ENCODE measurements around the gene TMEM245.
"Not testable (repeated sequence)": the region's sequence is repeated elsewhere in the genome, so short reads cannot be mapped to it uniquely, and the experiment has no call there.

TMEM245 gene

DNA sequence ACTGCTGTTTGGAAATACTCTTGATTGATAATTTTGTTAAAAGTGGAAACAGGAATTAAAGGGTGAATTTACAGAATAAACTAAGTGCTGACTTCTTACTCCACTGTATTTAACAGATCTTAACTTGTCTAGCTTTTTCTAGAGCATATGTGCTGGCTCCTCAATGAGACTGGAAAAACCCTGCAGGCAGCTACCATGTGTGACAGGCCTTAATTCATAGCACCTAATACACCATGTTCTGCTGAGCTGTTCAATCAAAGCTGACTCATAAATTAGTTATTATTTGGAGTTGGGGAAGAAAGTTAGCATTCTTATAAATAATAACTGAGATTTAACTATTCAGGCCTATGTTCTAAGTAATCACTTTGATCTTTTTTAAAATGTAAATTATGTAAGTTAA is 135.9 kb downstream of the TMEM245 start:
- H3K27ac ChIP-seq: no peak overlapping the region
- H3K4me3 ChIP-seq (ENCODE audit: low read depth in 1 of 2, low read length in 1 of 2): no peak overlapping the region
- TF ChIP-seq CTCF (IDR thresholded peaks at IDR 0.05): no peak
- peaks cover 15% of the 10 kb centered on the region for H3K36me3 ChIP-seq
- H3K9me3 ChIP-seq: no peaks in the 10 kb centered on the region
- no peaks in the 10 kb centered on the region for H3K27me3 ChIP-seq
- no peaks in the 10 kb centered on the region for H3K4me1 ChIP-seq (ENCODE audit: control insufficient read depth in 1 of 2, insufficient read depth in 1 of 2, low read depth in 1 of 2, low read length in 1 of 2)

- H3K4me3 ChIP-seq (ENCODE audit: low read depth in 1 of 2, low read length in 1 of 2): no peak overlapping the region
- peaks cover 15% of the 10 kb centered on the region for H3K36me3 ChIP-seq
- H3K9me3 ChIP-seq: no peaks in the 10 kb centered on the region
- H3K4me1 ChIP-seq (ENCODE audit: control insufficient read depth in 1 of 2, insufficient read depth in 1 of 2, low read depth in 1 of 2, low read length in 1 of 2): no peaks in the 10 kb centered on the region
- H3K27me3 ChIP-seq: no peaks in the 10 kb centered on the region
- no peak overlapping the region for H3K27ac ChIP-seq
- no peak for TF ChIP-seq CTCF (IDR thresholded peaks at IDR 0.05)
Observed at GRCh38 chr9:108980893-108981292, 138.9 kb downstream of the TMEM245 start.

- TF ChIP-seq CTCF (IDR thresholded peaks at IDR 0.05): no peak
- H3K36me3 ChIP-seq: peaks cover 11% of the 10 kb centered on the region
Observed at GRCh38 chr9:108978205-108978604, 141.5 kb downstream of the TMEM245 start.

DNA sequence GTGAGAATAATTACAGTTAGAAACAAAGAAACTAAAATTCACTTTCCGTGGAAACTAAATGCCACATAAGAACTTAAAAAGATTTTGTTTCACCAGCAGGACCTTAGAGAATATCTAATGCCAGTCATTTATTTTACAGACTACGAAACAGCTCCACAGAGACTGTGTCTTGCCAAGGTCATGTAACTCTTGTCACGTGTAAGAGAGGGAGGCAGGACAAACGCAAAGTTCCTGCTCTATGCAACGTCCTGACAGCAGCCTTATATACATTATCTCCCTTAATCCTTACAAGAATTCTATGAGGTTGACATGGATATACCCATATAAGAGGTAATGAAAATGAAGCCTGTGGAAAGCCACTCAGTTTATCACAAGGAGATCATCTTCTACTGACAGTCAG is 145.9 kb downstream of the TMEM245 start:
- Histone ChIP-seq H3K36me3 (no peaks in the 10 kb centered on the region), H3K4me1 (ENCODE audit: control insufficient read depth in 1 of 2, insufficient read depth in 1 of 2, low read depth in 1 of 2, low read length in 1 of 2) (no peaks in the 10 kb centered on the region), H3K9me3 (no peaks in the 10 kb centered on the region), H3K27me3 (no peaks in the 10 kb centered on the region), H3K4me3 (ENCODE audit: low read depth in 1 of 2, low read length in 1 of 2) (no peak overlapping the region), H3K27ac (no peak overlapping the region)
- no peak for TF ChIP-seq CTCF (IDR thresholded peaks at IDR 0.05)

More at GRCh38 chr9:108978205-108978604, 141.5 kb downstream of the TMEM245 start:
- Histone ChIP-seq H3K4me3 (ENCODE audit: low read depth in 1 of 2, low read length in 1 of 2) (no peak overlapping the region), H3K9me3 (no peaks in the 10 kb centered on the region), H3K4me1 (ENCODE audit: control insufficient read depth in 1 of 2, insufficient read depth in 1 of 2, low read depth in 1 of 2, low read length in 1 of 2) (no peaks in the 10 kb centered on the region), H3K27ac (no peak overlapping the region), H3K27me3 (no peaks in the 10 kb centered on the region)

DNA sequence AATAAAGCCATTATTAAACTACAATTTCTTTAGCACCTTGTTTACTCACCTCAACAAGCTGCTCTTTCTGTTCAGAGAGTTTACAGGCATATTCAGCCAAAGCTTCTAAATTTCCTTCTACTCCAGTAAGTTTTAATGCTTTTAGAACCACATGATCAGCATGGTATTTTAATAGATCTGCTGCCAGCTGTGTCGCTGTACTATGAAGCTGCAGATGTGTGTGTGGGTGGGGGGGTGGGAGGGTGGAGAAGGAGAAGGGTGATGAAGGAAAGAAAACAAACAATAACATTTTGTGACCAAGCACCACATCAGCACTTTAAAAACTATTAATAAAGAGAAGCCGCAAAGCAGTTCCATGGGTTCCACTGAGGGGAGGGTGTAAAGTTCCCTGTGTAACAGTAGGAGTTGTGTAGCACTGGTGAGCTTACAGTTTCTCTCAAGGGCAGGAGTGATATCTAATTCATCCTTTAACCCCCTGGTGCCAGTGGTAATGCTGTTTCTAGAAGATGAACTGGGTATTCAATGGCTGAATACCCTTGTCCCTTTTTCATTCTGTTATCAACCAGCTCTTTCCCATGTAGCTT is 147.0 kb downstream of the TMEM245 start:
- Histone ChIP-seq H3K27me3 (no peaks in the 10 kb centered on the region), H3K27ac (no peak overlapping the region), H3K4me3 (ENCODE audit: low read depth in 1 of 2, low read length in 1 of 2) (no peak overlapping the region), H3K9me3 (no peaks in the 10 kb centered on the region), H3K36me3 (no peaks in the 10 kb centered on the region), H3K4me1 (ENCODE audit: control insufficient read depth in 1 of 2, insufficient read depth in 1 of 2, low read depth in 1 of 2, low read length in 1 of 2) (no peaks in the 10 kb centered on the region)
- no peak for TF ChIP-seq CTCF (IDR thresholded peaks at IDR 0.05)

DNA sequence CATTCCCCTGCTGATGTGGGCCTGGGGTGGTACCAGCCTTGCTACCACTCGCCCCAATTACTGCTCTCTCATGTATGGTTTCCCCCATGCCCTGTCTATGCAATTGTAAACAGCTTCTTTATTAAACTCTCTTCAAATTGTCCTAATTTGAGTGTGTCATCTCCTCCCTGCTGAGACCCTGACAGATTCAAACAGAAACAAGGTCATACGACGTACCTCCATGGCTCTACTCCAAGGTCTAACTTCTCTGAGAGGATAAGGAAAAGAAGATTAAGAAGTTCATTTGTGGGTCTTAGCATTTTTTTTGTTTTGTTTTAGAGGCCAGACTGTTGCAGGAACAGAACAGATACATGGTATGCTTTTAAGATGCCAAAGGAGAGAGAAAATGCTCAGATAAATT is 147.6 kb downstream of the TMEM245 start:
- Histone ChIP-seq H3K27me3 (no peaks in the 10 kb centered on the region), H3K4me1 (ENCODE audit: control insufficient read depth in 1 of 2, insufficient read depth in 1 of 2, low read depth in 1 of 2, low read length in 1 of 2) (no peaks in the 10 kb centered on the region), H3K36me3 (no peaks in the 10 kb centered on the region), H3K4me3 (ENCODE audit: low read depth in 1 of 2, low read length in 1 of 2) (no peak overlapping the region), H3K9me3 (no peaks in the 10 kb centered on the region), H3K27ac (no peak overlapping the region)
- no peak for TF ChIP-seq CTCF (IDR thresholded peaks at IDR 0.05)

- H3K9me3 ChIP-seq; H3K36me3 ChIP-seq; H3K27me3 ChIP-seq; H3K27ac ChIP-seq; H3K4me1 ChIP-seq (ENCODE audit: control insufficient read depth in 1 of 2, insufficient read depth in 1 of 2, low read depth in 1 of 2, low read length in 1 of 2); H3K4me3 ChIP-seq (ENCODE audit: low read depth in 1 of 2, low read length in 1 of 2): not testable (repeated sequence)
Observed at GRCh38 chr9:108971392-108971791, 148.4 kb downstream of the TMEM245 start.
